Neural progenitor cell (in vitro differentiated cells): ENCODE measurements around the gene TEPSIN.

Experiments
- CTCF ChIP-seq: fragments of 200-600 bp; sonication (generic); IDR thresholded peaks from 2 replicates; pipeline ENCODE4 v1.5.1; 2017; ENCODE audit warnings: antibody characterized with exemption, mild to moderate bottlenecking
- EZH2 ChIP-seq: fragments of 200-600 bp; sonication (generic); IDR thresholded peaks from 2 replicates; pipeline ENCODE4 v1.6.1; 2017; ENCODE audit warnings: antibody characterized with exemption, mild to moderate bottlenecking, moderate library complexity
- EZH2phosphoT487 ChIP-seq: fragments of 200-600 bp; sonication (generic); IDR thresholded peaks from 2 replicates; pipeline ENCODE4 v1.6.1; 2017; ENCODE audit warnings: antibody characterized with exemption

DNA sequence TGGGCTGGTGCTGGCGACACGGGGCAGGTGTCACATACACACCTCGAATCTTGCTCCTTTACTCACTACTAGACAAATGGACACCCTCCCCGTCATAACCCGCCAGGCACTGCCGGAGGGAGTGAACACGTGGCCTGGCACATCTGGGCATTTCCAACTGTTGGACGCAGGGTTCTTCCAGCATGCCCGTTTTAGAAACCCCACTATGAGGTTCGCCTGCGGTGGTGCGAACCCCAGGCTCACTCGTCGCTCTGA lies 9.3 kb downstream of the TEPSIN start:
- TF ChIP-seq CTCF = no peak
- no peak for TF ChIP-seq EZH2
- TF ChIP-seq EZH2phosphoT487 = no peak
